Ishikawa (cell line): ENCODE results near the gene LARP6.

Experiments used
- EP300 ChIP-seq: IDR thresholded peaks from 2 replicates; pipeline ENCODE4 v1.6.1; 2012; ENCODE audit warnings: borderline replicate concordance
- TAF1 ChIP-seq: IDR thresholded peaks from 2 replicates; pipeline ENCODE4 v1.6.1; 2012; ENCODE audit warnings: low read depth, mild to moderate bottlenecking
- TCF12 ChIP-seq: IDR thresholded peaks from 2 replicates; pipeline ENCODE4 v1.6.1; 2012; ENCODE audit warnings: low read depth
- TEAD4 ChIP-seq: IDR thresholded peaks from 2 replicates; pipeline ENCODE4 v1.6.1; 2012
- TF ChIP-seq, protein P1 (sequence below): IDR thresholded peaks from 2 replicates; pipeline ENCODE4 v1.6.1; 2012

DNA sequence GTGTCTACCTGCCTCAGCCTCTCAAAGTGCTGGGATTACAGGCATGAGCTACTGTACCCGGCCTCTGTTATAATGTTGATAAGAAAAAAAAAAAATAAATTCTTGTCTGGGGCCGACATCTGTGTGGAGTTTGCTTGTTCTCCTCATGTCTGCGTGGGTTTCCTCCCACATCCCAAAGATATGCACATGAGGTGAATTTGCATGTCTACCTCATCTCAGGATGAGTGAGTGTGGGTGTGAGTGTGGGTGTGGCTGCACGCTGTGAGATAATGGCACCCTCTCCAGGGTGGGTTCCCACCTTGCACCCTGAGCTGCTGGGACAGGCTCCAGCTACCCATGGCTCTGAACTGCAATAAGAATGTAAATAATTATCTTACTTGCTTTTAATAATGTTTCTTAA lies 64.7 kb downstream of the LARP6 start:
- TF ChIP-seq, protein P1, sequence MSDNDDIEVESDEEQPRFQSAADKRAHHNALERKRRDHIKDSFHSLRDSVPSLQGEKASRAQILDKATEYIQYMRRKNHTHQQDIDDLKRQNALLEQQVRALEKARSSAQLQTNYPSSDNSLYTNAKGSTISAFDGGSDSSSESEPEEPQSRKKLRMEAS: no peak
- TF ChIP-seq TCF12 (no peak), TEAD4 (no peak), TAF1 (no peak), EP300 (no peak)
